Mucosa of descending colon (tissue), 3 donors: ENCODE data around the gene THOC5. TPM values are rescaled to one million over a fixed set of nuclear protein-coding genes. Genes with fewer than 3 reads are reported as not detected.

Source experiments
- ATAC-seq: fragments of 200-7000 bp; cut with Tn5 transposase; one replicate; pipeline ENCODE4 v1.9.1; 2020; ENCODE audit warnings: mild to moderate bottlenecking, moderate library complexity
- DNase-seq, 3 donors: peaks; one replicate each; pipeline ENCODE4 v3.0.0-alpha.2; 2020
- H3K36me3 ChIP-seq: fragments of 200-600 bp; one replicate; pipeline ENCODE4 v1.8.0; 2021; ENCODE audit warnings: low read depth, mild to moderate bottlenecking
- H3K4me1 ChIP-seq: fragments of 200-600 bp; one replicate; pipeline ENCODE4 v1.8.0; 2021; ENCODE audit warnings: low read depth, mild to moderate bottlenecking
- H3K4me3 ChIP-seq: fragments of 200-600 bp; one replicate; pipeline ENCODE4 v1.8.0; 2021; ENCODE audit warnings: mild to moderate bottlenecking
- H3K9me3 ChIP-seq: fragments of 200-600 bp; one replicate; pipeline ENCODE4 v1.8.0; 2021; ENCODE audit warnings: mild to moderate bottlenecking
- intact Hi-C, 2 donors: fragments of 100-400 bp; cut with DNase I in 1 of 2; cut with micrococcal nuclease in 1 of 2; formaldehyde crosslinking; loops; one replicate each; pipeline versions ENCODE4 v1.11.0 to v1.11.1; 2022; cut with DNase I, micrococcal nuclease
- total RNA-seq, 3 donors: library from RNA; stranded (reverse); fragmentation: NEBNext Ultra II Directional in 2 of 3; extraction: Animal tissue kit (Norgen Biotek cat#: 25700) in 2 of 3; gene quantifications; one replicate each; pipeline versions ENCODE4 v1.2.1 to v1.2.4, GENCODE V29; 2021 to 2023
- TF ChIP-seq, protein P1 (sequence below): fragments of 200-600 bp; IDR thresholded peaks from one replicate; pipeline ENCODE4 v1.8.0; 2022; ENCODE audit warnings: antibody characterized with exemption, mild to moderate bottlenecking
- donor health status: DM: no; HTN: no; CAD: no; lungs with moderate emphysema.
- donor health status: DM: no; HTN: no; CAD: no.
- donor health status: DM: no; HTN: yes; CAD: no.

THOC5 gene
- total RNA-seq, 3 donors from 2014 or later: 26.6 to 70.5 (median 27.3) TPM

DNA sequence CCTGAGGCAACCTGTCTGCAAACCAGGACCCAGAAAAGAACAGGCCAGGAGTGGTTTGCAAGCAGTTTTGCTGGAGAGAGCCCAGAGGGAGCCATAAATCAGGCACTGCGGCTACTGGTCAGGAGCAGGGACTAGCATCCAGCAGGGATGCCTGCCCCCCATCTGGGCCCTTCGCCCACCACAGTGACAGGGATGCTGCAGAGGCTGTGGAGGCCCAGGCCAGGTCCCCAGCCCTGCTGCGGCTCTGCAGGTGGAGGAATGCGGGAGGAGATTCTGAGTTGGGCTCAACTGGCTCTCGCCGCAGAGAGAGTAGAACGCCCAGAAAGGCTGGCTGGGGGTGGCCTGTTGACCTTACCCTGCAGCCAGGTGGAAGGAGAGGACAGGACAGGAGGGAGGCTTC, 89.9 kb downstream of the THOC5 start:
- intact Hi-C loops: no loop called here
- no peak for DNase-seq
- TF ChIP-seq, protein P1, sequence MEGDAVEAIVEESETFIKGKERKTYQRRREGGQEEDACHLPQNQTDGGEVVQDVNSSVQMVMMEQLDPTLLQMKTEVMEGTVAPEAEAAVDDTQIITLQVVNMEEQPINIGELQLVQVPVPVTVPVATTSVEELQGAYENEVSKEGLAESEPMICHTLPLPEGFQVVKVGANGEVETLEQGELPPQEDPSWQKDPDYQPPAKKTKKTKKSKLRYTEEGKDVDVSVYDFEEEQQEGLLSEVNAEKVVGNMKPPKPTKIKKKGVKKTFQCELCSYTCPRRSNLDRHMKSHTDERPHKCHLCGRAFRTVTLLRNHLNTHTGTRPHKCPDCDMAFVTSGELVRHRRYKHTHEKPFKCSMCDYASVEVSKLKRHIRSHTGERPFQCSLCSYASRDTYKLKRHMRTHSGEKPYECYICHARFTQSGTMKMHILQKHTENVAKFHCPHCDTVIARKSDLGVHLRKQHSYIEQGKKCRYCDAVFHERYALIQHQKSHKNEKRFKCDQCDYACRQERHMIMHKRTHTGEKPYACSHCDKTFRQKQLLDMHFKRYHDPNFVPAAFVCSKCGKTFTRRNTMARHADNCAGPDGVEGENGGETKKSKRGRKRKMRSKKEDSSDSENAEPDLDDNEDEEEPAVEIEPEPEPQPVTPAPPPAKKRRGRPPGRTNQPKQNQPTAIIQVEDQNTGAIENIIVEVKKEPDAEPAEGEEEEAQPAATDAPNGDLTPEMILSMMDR: no peak
- H3K36me3 ChIP-seq: no peaks in the 10 kb centered on the region
- H3K9me3 ChIP-seq: no peaks in the 10 kb centered on the region
- no peak overlapping the region for H3K4me3 ChIP-seq
- ATAC-seq: no peak
- no peaks in the 10 kb centered on the region for H3K4me1 ChIP-seq

DNA sequence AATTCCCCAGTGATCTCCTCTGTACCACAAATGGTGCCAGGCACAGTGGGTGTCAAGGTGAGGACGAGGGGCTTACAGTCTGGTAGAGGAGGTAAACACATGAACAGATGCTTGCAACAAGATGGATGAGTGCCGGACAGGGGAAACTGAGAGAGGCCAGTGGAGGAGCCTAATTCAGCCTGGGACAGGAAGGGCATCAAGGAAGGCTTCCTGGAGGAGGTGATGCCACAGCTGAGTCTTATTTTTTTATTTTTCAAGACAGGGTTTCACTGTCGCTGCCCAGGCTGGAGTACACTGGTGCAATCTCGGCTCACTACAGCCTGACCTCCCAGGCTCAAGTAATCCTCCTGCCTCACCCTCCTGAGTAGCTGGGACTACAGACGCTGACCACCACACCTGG, 92.3 kb downstream of the THOC5 start:
- Histone ChIP-seq H3K4me1 (no peaks in the 10 kb centered on the region), H3K36me3 (no peaks in the 10 kb centered on the region), H3K4me3 (no peak overlapping the region), H3K9me3 (no peaks in the 10 kb centered on the region)
- DNase-seq: no peak
- TF ChIP-seq, protein P1: no peak
- intact Hi-C loops: no loop called here
- no peak for ATAC-seq

DNA sequence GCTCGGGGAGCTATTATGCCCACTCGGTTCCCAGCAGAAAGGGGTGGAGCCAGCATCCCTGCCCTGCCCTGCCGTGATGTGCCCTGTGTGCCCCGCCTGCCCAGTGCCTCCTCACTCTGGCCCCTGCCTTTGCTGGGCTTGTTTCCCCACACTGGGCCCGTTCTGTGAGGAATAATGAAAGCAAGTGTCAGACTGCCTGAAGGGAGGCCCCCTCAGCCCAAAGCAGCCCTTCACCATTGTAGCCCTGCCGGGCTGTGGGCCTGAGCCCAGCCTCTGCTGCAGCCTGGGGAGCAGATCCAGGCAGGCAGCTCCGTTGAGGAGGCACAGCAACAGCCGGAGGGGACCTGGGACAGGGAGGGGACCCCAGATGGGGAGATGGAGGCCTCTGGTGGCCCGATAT, 93.8 kb downstream of the THOC5 start:
- ATAC-seq (no peak), DNase-seq (no peak)
- H3K9me3 ChIP-seq: no peaks in the 10 kb centered on the region
- H3K36me3 ChIP-seq: no peaks in the 10 kb centered on the region
- TF ChIP-seq, protein P1: no peak
- no peak overlapping the region for H3K4me3 ChIP-seq
- no peaks in the 10 kb centered on the region for H3K4me1 ChIP-seq
- intact Hi-C loops: no loop called here

DNA sequence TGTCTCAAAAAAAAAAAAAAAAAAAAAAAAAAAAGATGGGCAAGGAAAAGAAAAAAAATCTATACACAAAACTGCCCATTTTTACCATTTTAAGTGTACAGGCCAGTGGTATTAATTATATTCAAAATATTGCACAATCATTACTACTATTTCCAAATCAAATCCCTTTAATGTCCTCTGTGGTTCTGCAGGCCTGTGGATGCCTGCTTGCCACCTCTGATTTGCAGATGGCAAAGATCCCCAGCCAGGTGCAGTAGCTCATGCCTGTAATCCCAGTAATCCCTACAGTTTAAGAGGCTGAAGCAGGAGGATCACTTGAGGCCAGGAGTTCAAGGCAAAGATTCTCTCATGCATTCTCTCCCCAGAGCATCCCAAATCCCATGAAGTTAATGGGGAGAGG, 95.0 kb downstream of the THOC5 start:
- Histone ChIP-seq H3K36me3 (no peaks in the 10 kb centered on the region), H3K9me3 (no peaks in the 10 kb centered on the region), H3K4me1 (no peaks in the 10 kb centered on the region), H3K4me3 (no peak overlapping the region)
- intact Hi-C loops: no loop called here
- DNase-seq (no peak), ATAC-seq (no peak)
- TF ChIP-seq, protein P1: no peak

DNA sequence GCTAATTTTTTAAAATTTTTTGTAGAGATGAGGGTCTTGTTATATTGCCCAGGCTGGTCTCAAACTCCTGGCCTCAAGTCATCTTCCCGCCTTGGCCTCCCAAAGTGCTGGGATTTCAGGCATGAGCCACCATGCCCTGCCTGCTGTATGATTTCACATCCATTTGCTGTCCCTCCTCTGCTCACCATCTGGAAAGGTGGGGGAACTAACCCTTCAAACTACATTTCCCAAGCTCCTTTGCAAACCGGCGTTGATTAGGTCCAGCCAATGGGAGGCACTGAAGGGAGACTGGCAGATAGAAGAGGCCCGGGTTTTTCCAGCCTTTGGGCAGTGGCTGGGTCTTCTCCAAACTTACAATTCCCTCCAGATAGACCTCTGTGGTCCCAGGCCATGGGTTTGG, 95.8 kb downstream of the THOC5 start:
- Histone ChIP-seq H3K4me3 (no peak overlapping the region), H3K36me3 (no peaks in the 10 kb centered on the region), H3K9me3 (no peaks in the 10 kb centered on the region), H3K4me1 (no peaks in the 10 kb centered on the region)
- DNase-seq (peak in 1 of 3 donors; percentile 15), ATAC-seq (peak; percentile 71)
- intact Hi-C loops: no loop called here
- TF ChIP-seq, protein P1: no peak

DNA sequence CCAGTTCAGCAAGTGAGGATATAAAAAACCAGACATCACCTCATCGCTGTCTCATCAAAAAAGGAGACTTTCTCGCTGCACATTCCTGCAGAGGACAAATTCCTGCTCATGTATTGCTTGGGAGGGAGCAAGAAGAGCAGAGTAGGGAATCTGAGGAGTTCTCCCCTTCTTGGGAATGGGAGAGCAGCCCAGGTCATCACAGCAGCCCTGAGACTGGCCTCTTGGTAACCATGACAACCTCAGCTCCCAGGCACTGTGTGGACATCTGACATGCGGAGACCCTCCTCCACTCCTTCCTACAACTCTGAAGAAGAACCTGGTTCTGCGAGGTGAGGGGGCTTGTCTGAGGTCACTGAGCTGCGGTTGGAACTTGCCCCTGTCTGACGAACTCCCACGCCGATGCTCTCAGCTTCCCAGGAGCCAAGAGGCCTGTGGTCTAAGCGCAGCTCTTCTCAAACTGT, 97.3 kb downstream of the THOC5 start:
- TF ChIP-seq, protein P1: no peak
- intact Hi-C loops: no loop called here
- no peaks in the 10 kb centered on the region for H3K9me3 ChIP-seq
- ATAC-seq (no peak), DNase-seq (no peak)
- H3K4me1 ChIP-seq: no peaks in the 10 kb centered on the region
- no peak overlapping the region for H3K4me3 ChIP-seq
- no peaks in the 10 kb centered on the region for H3K36me3 ChIP-seq
